A549 (cell line): ENCODE measurements around the gene RABGEF1. TPM values are rescaled to one million over a fixed set of nuclear protein-coding genes. Genes with fewer than 3 reads are reported as not detected.
"Not testable (repeated sequence)": the region's sequence is repeated elsewhere in the genome, so short reads cannot be mapped to it uniquely, and the experiment has no call there.

ENCODE experiments used
- ATAC-seq, 2 experiments: fragments of 200-7000 bp in 1 of 2; fragments of >200 bp in 1 of 2; cut with Nextera tagmentation in 1 of 2; cut with Tn5 transposase in 1 of 2; 3 replicates each; pipeline versions ENCODE4 v1.8.0 to v1.9.1; 2018 to 2020; ENCODE audit warnings: mild to moderate bottlenecking in 1 of 2, moderate library complexity in 1 of 2
- CTCF ChIA-PET: fragments of 300-600 bp; sonication (Branson Sonifier 250); formaldehyde crosslinking; extraction: SDS; loops from one replicate; lab custom pipeline; 2021; ENCODE audit warnings: antibody characterized with exemption, inconsistent platforms; lab: Yijun Ruan, JAX
- POLR2A ChIA-PET: fragments of 350-600 bp; formaldehyde crosslinking; extraction: SDS; loops from one replicate; lab custom pipeline; 2021; ENCODE audit warnings: antibody characterized with exemption, inconsistent platforms; lab: Yijun Ruan, JAX
- DNase-seq, 2 experiments: peaks; one replicate each; pipeline versions ENCODE4 v3.0.0 to v3.0.0-alpha.2; 2011 to 2016; ENCODE audit warnings: low read depth in 1 of 2, low spot score in 1 of 2
- FAIRE-seq: peaks from 2 replicates; lab custom pipeline; 2011; peaks lifted over from hg19 to GRCh38; lab: Jason Lieb, UNC
- H3K27ac ChIP-seq, 2 experiments: fragments of >200 bp; sonication (Bioruptor Twin); formaldehyde crosslinking; 3 replicates each; pipeline ENCODE4 v1.5.1; 2016 to 2017
- H3K4me1 ChIP-seq: fragments of >200 bp; sonication (Bioruptor Twin); formaldehyde crosslinking; 3 replicates; pipeline ENCODE4 v1.6.1; 2016
- H3K4me2 ChIP-seq: fragments of >200 bp; sonication (Bioruptor Twin); formaldehyde crosslinking; 3 replicates; pipeline ENCODE4 v1.6.1; 2016
- H3K4me3 ChIP-seq: fragments of >200 bp; sonication (Bioruptor Twin); formaldehyde crosslinking; 3 replicates; pipeline ENCODE4 v1.5.1; 2016
- H3K9me3 ChIP-seq: fragments of >200 bp; sonication (Bioruptor Twin); formaldehyde crosslinking; 3 replicates; pipeline ENCODE4 v1.6.1; 2016
- BHLHE40 ChIP-seq: IDR thresholded peaks from 2 replicates; pipeline ENCODE4 v1.6.1; 2012; ENCODE audit warnings: low read depth, low read length, inconsistent platforms
- CBX2 ChIP-seq: fragments of 200-600 bp; sonication (generic); IDR thresholded peaks from 2 replicates; pipeline ENCODE4 v1.6.1; 2016; ENCODE audit warnings: low read depth, mild to moderate bottlenecking, borderline replicate concordance
- CBX8 ChIP-seq: fragments of 200-600 bp; sonication (generic); IDR thresholded peaks from 2 replicates; pipeline ENCODE4 v1.6.1; 2016
- CEBPB ChIP-seq, 2 experiments: fragments of >200 bp in 1 of 2; sonication (Bioruptor Twin) in 1 of 2; formaldehyde crosslinking in 1 of 2; IDR thresholded peaks; 2 replicates each; pipeline ENCODE4 v1.6.1; 2012 to 2016
- CHD4 ChIP-seq: fragments of 200-600 bp; sonication (generic); IDR thresholded peaks from 2 replicates; pipeline ENCODE4 v1.6.1; 2016; ENCODE audit warnings: antibody characterized with exemption, mild to moderate bottlenecking, borderline replicate concordance
- EHF ChIP-seq: fragments of 250-450 bp; sonication (Bioruptor Pico); IDR thresholded peaks from 2 replicates; pipeline ENCODE4 v1.5.0; 2020; ENCODE audit warnings: mild to moderate bottlenecking
- EHMT2 ChIP-seq: fragments of 200-600 bp; sonication (generic); IDR thresholded peaks from 2 replicates; pipeline ENCODE4 v1.6.1; 2016; ENCODE audit warnings: antibody characterized with exemption, low read depth, mild to moderate bottlenecking, moderate library complexity
- GATA3 ChIP-seq: IDR thresholded peaks from 2 replicates; pipeline ENCODE4 v1.6.1; 2012; ENCODE audit warnings: borderline replicate concordance
- HDAC2 ChIP-seq: fragments of 200-600 bp; sonication (generic); IDR thresholded peaks from 2 replicates; pipeline ENCODE4 v1.6.1; 2016
- HEYL ChIP-seq: fragments of 250-450 bp; sonication (Bioruptor Pico); IDR thresholded peaks from 2 replicates; pipeline ENCODE4 v1.8.0; 2021; ENCODE audit warnings: mild to moderate bottlenecking, moderate library complexity
- HOXB13 ChIP-seq: fragments of 250-450 bp; sonication (Bioruptor Pico); IDR thresholded peaks from 2 replicates; pipeline ENCODE4 v1.5.0; 2020; ENCODE audit warnings: low read depth, mild to moderate bottlenecking, moderate library complexity
- HOXB5 ChIP-seq: fragments of 250-450 bp; sonication (Bioruptor Pico); IDR thresholded peaks from 2 replicates; pipeline ENCODE4 v1.5.0; 2020; ENCODE audit warnings: mild to moderate bottlenecking, moderate library complexity
- KDM5A ChIP-seq: fragments of 200-600 bp; sonication (generic); IDR thresholded peaks from 2 replicates; pipeline ENCODE4 v1.6.1; 2016; ENCODE audit warnings: antibody characterized with exemption, mild to moderate bottlenecking
- MAFK ChIP-seq: fragments of 450-650 bp; IDR thresholded peaks from 2 replicates; pipeline ENCODE4 v1.6.1; 2014; ENCODE audit not compliant: partially characterized antibody
- MAZ ChIP-seq: fragments of 150-350 bp; IDR thresholded peaks from 2 replicates; pipeline ENCODE4 v1.6.1; 2014; ENCODE audit warnings: antibody characterized with exemption, low read depth, low read length, borderline replicate concordance
- NFE2L2 ChIP-seq: fragments of 150-350 bp; conservative IDR thresholded peaks from 2 replicates; pipeline ENCODE4 v1.6.1; 2014; ENCODE audit warnings: low read length
- NPAS2 ChIP-seq: fragments of 250-450 bp; sonication (Bioruptor Pico); IDR thresholded peaks from 2 replicates; pipeline ENCODE4 v1.8.0; 2022; ENCODE audit warnings: mild to moderate bottlenecking, moderate library complexity, borderline replicate concordance
- PHF8 ChIP-seq: fragments of 200-600 bp; sonication (generic); IDR thresholded peaks from 2 replicates; pipeline ENCODE4 v1.6.1; 2016; ENCODE audit warnings: low read depth, mild to moderate bottlenecking, antibody characterized with exemption, moderate library complexity, borderline replicate concordance
- POLR2AphosphoS2 ChIP-seq: conservative IDR thresholded peaks from 2 replicates; pipeline ENCODE4 v1.6.1; 2012; ENCODE audit warnings: low read length, improper control_type of control experiment, inconsistent platforms
- RAD21 ChIP-seq, 2 experiments: fragments of >200 bp in 1 of 2; sonication (Bioruptor Twin) in 1 of 2; formaldehyde crosslinking in 1 of 2; IDR thresholded peaks in 1 of 2; conservative IDR thresholded peaks in 1 of 2; 2 replicates in 1 of 2; 3 replicates in 1 of 2; pipeline ENCODE4 v1.6.1; 2012 to 2018; ENCODE audit warnings: inconsistent platforms in 1 of 2
- RCOR1 ChIP-seq: fragments of 150-350 bp; IDR thresholded peaks from 2 replicates; pipeline ENCODE4 v1.6.1; 2014; ENCODE audit warnings: antibody characterized with exemption, low read length, low read depth
- SREBF2 ChIP-seq: fragments of 450-650 bp; IDR thresholded peaks from 2 replicates; pipeline ENCODE4 v1.6.1; 2014; ENCODE audit warnings: mild to moderate bottlenecking, moderate library complexity
- TFCP2L1 ChIP-seq: fragments of 250-450 bp; sonication (Bioruptor Pico); IDR thresholded peaks from 2 replicates; pipeline ENCODE4 v1.5.0; 2021; ENCODE audit warnings: mild to moderate bottlenecking
- TP53 ChIP-seq: fragments of 250-450 bp; sonication (Bioruptor Pico); IDR thresholded peaks from 2 replicates; pipeline ENCODE4 v1.5.0; 2021; ENCODE audit warnings: mild to moderate bottlenecking, moderate library complexity
- WGBS: methylation state at CpG from one replicate; pipeline ENCODE4 v1.1.6; 2017; ENCODE audit errors: missing lambda C conversion rate; 5-methylcytosine and 5-hydroxymethylcytosine counted together
- polyA plus RNA-seq, 4 experiments: library from polyadenylated mRNA; depleted of rRNA in 3 of 4; stranded (reverse); fragments of >200 nt; fragmentation: RNase III in 1 of 4; extraction: RNeasy Plus Mini Kit Qiagen cat#74134 plus additional on column Dnase treatment in 1 of 4; gene quantifications; 2 replicates in 3 of 4; 3 replicates in 1 of 4; pipeline ENCODE4 v1.2.3, GENCODE V29; 2011 to 2017
- TF ChIP-seq, protein P1 (sequence below): fragments of 250-450 bp; sonication (Bioruptor Pico); IDR thresholded peaks from 2 replicates; pipeline ENCODE4 v1.5.0; 2021; ENCODE audit warnings: mild to moderate bottlenecking, moderate library complexity, borderline replicate concordance
- TF ChIP-seq, protein P2 (sequence below): IDR thresholded peaks from 2 replicates; pipeline ENCODE4 v1.6.1; 2012; ENCODE audit warnings: low read depth, borderline replicate concordance
- TF ChIP-seq, protein P3 (sequence below): fragments of 250-450 bp; sonication (Bioruptor Pico); IDR thresholded peaks from 2 replicates; pipeline ENCODE4 v1.5.0; 2020; ENCODE audit warnings: low read depth, mild to moderate bottlenecking, moderate library complexity
- TF ChIP-seq, protein P4 (sequence below): fragments of 450-650 bp; IDR thresholded peaks from 2 replicates; pipeline ENCODE4 v1.6.1; 2014; ENCODE audit warnings: antibody characterized with exemption
- TF ChIP-seq, protein P5 (sequence below): fragments of 200-600 bp; sonication (generic); IDR thresholded peaks from 2 replicates; pipeline ENCODE4 v1.6.1; 2016; ENCODE audit warnings: antibody characterized with exemption, mild to moderate bottlenecking, moderate library complexity

Gene RABGEF1
- polyA plus RNA-seq, 2 of the 4 experiments (the other 2 are of a cell fraction), result 16.2 to 22.6 TPM

DNA sequence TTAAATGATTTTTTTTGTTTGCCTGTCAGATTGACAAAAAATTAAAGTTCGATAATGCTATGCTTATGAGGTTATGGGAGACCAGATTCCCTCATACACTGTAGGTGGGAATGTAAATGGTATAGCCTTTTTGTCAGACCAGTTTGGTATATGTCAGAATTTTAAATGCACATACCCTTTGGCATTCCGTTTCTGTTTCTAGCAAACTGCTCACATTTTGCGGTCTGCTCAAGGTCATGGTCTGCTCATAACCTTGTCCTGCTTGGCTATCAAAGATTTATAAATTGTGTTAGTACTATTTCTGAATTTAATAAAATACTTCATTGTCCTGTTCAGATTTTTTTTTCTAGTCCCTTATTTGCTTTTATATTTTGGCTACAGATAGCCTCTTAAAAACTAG lies 15.7 kb downstream of the RABGEF1 start:
- H3K4me1 ChIP-seq, ATAC-seq, CTCF ChIA-PET, FAIRE-seq, H3K9me3 ChIP-seq, H3K4me2 ChIP-seq, POLR2A ChIA-PET, H3K27ac ChIP-seq, DNase-seq, H3K4me3 ChIP-seq: not testable (repeated sequence)
- WGBS, result 90% methylated on average over 3 of the region's 3 CpGs

DNA sequence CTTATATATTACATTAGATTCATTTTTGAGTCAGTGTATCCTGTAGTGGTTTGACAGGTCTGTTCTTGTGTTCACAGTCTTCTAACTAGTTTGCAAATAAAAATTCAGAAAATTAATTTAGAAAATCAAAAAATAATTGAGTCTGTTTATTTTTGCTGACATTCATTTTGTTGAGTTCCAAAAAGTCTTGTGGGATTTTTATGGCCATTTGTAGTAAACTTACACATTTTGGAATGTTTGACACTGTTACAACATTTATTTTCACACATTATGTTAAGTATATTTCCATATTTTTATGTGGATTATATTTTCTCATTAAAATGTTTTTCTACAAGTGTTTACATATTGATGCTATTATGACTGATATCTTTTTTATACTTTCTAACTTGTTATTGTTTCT lies 16.4 kb downstream of the RABGEF1 start:
- TF ChIP-seq BHLHE40, result no peak
- no peak for TF ChIP-seq TP53 (CRISPR knock-in tag)
- TF ChIP-seq MAZ, result no peak
- TF ChIP-seq TFCP2L1 (CRISPR knock-in tag), result no peak
- no peak for TF ChIP-seq CHD4
- TF ChIP-seq NFE2L2, result no peak
- no peak for TF ChIP-seq SREBF2
- no peak for TF ChIP-seq POLR2AphosphoS2
- no peak for TF ChIP-seq NPAS2
- TF ChIP-seq PHF8, result no peak
- TF ChIP-seq EHMT2, result no peak
- no peak for TF ChIP-seq RAD21 (conservative IDR thresholded peaks at IDR 0.05 in 1 of 2, IDR thresholded peaks at IDR 0.05 in 1 of 2)
- TF ChIP-seq CEBPB (IDR thresholded peaks at IDR 0.05), result no peak
- TF ChIP-seq GATA3, result no peak
- no peak for TF ChIP-seq KDM5A
- DNase-seq (no peak), FAIRE-seq (no peak), ATAC-seq (no peak)
- ChIA-PET POLR2A (no interaction called here), CTCF (no interaction called here)
- no peak overlapping the region for H3K4me2 ChIP-seq
- no peaks in the 10 kb centered on the region for H3K4me1 ChIP-seq
- no peaks in the 10 kb centered on the region for H3K9me3 ChIP-seq
- H3K27ac ChIP-seq, result no peak overlapping the region
- no peak overlapping the region for H3K4me3 ChIP-seq

DNA sequence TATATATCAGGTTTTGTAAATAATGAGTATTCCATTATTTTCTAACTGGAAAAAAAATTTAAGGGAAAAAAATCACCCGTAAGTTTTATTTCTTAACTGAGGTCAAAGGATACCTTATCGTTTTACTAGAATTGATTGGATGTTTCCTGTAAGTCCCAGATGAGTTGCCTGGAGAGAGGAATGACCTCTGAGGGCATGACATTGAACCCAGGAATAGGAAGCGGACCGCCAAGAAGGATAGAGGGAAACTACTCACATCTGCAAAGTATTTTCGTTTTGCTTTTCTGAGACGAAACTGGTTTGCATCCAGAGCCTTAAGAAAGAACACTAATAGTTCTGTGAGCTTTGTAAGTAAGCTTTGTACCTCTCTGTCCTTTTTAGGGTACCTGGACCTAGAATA lies 17.4 kb downstream of the RABGEF1 start:
- H3K9me3 ChIP-seq, result no peaks in the 10 kb centered on the region
- H3K4me3 ChIP-seq, result no peak overlapping the region
- H3K27ac ChIP-seq, result no peak overlapping the region
- DNase-seq (no peak), ATAC-seq (no peak), FAIRE-seq (no peak)
- WGBS, result 87% methylated on average over 6 of the region's 6 CpGs
- ChIA-PET CTCF (no interaction called here), POLR2A (no interaction called here)
- H3K4me1 ChIP-seq, result no peaks in the 10 kb centered on the region
- no peak overlapping the region for H3K4me2 ChIP-seq
- TF ChIP-seq, protein P1, sequence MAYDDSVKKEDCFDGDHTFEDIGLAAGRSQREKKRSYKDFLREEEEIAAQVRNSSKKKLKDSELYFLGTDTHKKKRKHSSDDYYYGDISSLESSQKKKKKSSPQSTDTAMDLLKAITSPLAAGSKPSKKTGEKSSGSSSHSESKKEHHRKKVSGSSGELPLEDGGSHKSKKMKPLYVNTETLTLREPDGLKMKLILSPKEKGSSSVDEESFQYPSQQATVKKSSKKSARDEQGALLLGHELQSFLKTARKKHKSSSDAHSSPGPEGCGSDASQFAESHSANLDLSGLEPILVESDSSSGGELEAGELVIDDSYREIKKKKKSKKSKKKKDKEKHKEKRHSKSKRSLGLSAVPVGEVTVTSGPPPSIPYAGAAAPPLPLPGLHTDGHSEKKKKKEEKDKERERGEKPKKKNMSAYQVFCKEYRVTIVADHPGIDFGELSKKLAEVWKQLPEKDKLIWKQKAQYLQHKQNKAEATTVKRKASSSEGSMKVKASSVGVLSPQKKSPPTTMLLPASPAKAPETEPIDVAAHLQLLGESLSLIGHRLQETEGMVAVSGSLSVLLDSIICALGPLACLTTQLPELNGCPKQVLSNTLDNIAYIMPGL (CRISPR knock-in tag), result no peak
- TF ChIP-seq HOXB13 (CRISPR knock-in tag), result no peak
- TF ChIP-seq MAFK, result no peak
- no peak for TF ChIP-seq HOXB5 (CRISPR knock-in tag)
- no peak for TF ChIP-seq CBX8
- TF ChIP-seq RCOR1, result no peak
- TF ChIP-seq TFCP2L1 (CRISPR knock-in tag), result no peak
- no peak for TF ChIP-seq EHF (CRISPR knock-in tag)
- TF ChIP-seq, protein P2, sequence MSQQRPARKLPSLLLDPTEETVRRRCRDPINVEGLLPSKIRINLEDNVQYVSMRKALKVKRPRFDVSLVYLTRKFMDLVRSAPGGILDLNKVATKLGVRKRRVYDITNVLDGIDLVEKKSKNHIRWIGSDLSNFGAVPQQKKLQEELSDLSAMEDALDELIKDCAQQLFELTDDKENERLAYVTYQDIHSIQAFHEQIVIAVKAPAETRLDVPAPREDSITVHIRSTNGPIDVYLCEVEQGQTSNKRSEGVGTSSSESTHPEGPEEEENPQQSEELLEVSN, result no peak
- TF ChIP-seq HEYL, result no peak
- TF ChIP-seq HDAC2, result no peak
- TF ChIP-seq NFE2L2, result no peak
- TF ChIP-seq, protein P3, sequence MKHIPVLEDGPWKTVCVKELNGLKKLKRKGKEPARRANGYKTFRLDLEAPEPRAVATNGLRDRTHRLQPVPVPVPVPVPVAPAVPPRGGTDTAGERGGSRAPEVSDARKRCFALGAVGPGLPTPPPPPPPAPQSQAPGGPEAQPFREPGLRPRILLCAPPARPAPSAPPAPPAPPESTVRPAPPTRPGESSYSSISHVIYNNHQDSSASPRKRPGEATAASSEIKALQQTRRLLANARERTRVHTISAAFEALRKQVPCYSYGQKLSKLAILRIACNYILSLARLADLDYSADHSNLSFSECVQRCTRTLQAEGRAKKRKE, result no peak
- TF ChIP-seq, protein P4, sequence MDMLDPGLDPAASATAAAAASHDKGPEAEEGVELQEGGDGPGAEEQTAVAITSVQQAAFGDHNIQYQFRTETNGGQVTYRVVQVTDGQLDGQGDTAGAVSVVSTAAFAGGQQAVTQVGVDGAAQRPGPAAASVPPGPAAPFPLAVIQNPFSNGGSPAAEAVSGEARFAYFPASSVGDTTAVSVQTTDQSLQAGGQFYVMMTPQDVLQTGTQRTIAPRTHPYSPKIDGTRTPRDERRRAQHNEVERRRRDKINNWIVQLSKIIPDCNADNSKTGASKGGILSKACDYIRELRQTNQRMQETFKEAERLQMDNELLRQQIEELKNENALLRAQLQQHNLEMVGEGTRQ, result no peak
- TF ChIP-seq CBX2, result no peak
- no peak for TF ChIP-seq POLR2AphosphoS2
- TF ChIP-seq RAD21 (conservative IDR thresholded peaks at IDR 0.05 in 1 of 2, IDR thresholded peaks at IDR 0.05 in 1 of 2), result no peak
- TF ChIP-seq, protein P5, sequence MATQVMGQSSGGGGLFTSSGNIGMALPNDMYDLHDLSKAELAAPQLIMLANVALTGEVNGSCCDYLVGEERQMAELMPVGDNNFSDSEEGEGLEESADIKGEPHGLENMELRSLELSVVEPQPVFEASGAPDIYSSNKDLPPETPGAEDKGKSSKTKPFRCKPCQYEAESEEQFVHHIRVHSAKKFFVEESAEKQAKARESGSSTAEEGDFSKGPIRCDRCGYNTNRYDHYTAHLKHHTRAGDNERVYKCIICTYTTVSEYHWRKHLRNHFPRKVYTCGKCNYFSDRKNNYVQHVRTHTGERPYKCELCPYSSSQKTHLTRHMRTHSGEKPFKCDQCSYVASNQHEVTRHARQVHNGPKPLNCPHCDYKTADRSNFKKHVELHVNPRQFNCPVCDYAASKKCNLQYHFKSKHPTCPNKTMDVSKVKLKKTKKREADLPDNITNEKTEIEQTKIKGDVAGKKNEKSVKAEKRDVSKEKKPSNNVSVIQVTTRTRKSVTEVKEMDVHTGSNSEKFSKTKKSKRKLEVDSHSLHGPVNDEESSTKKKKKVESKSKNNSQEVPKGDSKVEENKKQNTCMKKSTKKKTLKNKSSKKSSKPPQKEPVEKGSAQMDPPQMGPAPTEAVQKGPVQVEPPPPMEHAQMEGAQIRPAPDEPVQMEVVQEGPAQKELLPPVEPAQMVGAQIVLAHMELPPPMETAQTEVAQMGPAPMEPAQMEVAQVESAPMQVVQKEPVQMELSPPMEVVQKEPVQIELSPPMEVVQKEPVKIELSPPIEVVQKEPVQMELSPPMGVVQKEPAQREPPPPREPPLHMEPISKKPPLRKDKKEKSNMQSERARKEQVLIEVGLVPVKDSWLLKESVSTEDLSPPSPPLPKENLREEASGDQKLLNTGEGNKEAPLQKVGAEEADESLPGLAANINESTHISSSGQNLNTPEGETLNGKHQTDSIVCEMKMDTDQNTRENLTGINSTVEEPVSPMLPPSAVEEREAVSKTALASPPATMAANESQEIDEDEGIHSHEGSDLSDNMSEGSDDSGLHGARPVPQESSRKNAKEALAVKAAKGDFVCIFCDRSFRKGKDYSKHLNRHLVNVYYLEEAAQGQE, result no peak
